ENCODE data around the gene STX8. TPM values are rescaled to one million over a fixed set of nuclear protein-coding genes. Genes with fewer than 3 reads are reported as not detected.
"Not testable (repeated sequence)": the region's sequence is repeated elsewhere in the genome, so short reads cannot be mapped to it uniquely, and the experiment has no call there.

STX8 gene
- total RNA-seq, 2 donors from 2014 or later: 57.3 to 73.8 TPM

- Mint-ChIP-seq H3K27me3 (no peaks in the 10 kb centered on the region), H3K4me3 (no peak overlapping the region), H3K36me3 (ENCODE audit: low read depth) (peaks cover 46% of the 10 kb centered on the region), H3K27ac (no peak overlapping the region), H3K9me3 (no peaks in the 10 kb centered on the region), H3K4me1 (peaks cover 14% of the 10 kb centered on the region)
- ATAC-seq (replicated peaks): no peak
Observed at GRCh38 chr17:9571201-9571600, 4.4 kb downstream of the STX8 start.

- Mint-ChIP-seq H3K4me1 (peaks cover 18% of the 10 kb centered on the region), H3K27ac (no peak overlapping the region), H3K27me3 (no peaks in the 10 kb centered on the region)
Observed at GRCh38 chr17:9568957-9569588, 6.5 kb downstream of the STX8 start.

DNA sequence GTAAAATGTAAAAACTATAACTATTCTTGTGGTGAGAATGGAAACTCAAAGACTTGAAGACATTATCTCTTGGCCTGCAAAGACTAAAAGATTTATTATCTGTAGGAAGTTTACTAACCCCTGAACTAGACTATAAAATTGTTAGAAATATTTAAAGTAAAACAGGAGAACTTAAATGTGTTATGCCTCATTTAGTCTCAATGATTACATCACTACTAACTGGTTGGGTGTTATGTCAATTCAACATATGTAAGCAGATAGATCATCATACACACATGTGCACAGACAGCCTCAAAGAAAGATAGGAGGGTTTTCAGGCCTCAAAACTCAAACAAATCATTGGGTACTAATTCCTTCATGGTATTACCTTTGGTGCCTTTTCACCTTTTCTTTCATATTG lies 7.6 kb downstream of the STX8 start:
- H3K9me3 Mint-ChIP-seq: no peaks in the 10 kb centered on the region
- no peak overlapping the region for H3K4me3 Mint-ChIP-seq
- H3K27ac Mint-ChIP-seq: no peak overlapping the region
- no peak for ATAC-seq (replicated peaks)
- H3K36me3 Mint-ChIP-seq (ENCODE audit: low read depth): peaks cover 58% of the 10 kb centered on the region
- peaks cover 22% of the 10 kb centered on the region for H3K4me1 Mint-ChIP-seq
- H3K27me3 Mint-ChIP-seq: no peaks in the 10 kb centered on the region

More at GRCh38 chr17:9568957-9569588, 6.5 kb downstream of the STX8 start:
- no peaks in the 10 kb centered on the region for H3K9me3 Mint-ChIP-seq
- peaks cover 48% of the 10 kb centered on the region for H3K36me3 Mint-ChIP-seq (ENCODE audit: low read depth)
- no peak overlapping the region for H3K4me3 Mint-ChIP-seq
- ATAC-seq (replicated peaks): no peak

DNA sequence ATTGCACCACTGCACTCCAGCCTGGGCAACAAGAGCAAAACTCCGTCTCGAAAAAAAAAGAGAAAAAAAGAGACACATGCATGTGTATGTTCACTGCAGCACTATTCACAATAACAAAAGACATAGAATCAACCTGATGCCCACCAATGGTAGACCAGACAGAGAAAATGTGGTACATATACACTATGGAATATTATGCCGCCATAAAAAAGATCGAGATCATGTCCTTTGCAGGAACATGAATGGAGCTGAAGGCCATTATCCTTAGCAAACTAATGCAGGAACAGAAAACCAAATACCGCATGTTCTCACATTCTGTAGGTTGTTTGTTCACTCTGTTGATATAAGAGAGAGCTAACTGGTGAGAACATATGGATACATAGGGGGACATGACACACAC lies 8.9 kb downstream of the STX8 start:
- H3K9me3 Mint-ChIP-seq; ATAC-seq (replicated peaks); H3K27me3 Mint-ChIP-seq: not testable (repeated sequence)
- Mint-ChIP-seq H3K27ac (peak overlapping the region; percentile 59), H3K4me3 (peak overlapping the region; percentile 40), H3K4me1 (peaks cover 25% of the 10 kb centered on the region), H3K36me3 (ENCODE audit: low read depth) (peaks cover 66% of the 10 kb centered on the region)

GRCh38 chr17:9566067-9566466 lies 9.6 kb downstream of the STX8 start:
- Mint-ChIP-seq H3K36me3 (ENCODE audit: low read depth) (peaks cover 66% of the 10 kb centered on the region), H3K9me3 (no peaks in the 10 kb centered on the region), H3K27me3 (no peaks in the 10 kb centered on the region), H3K4me3 (peak overlapping the region; percentile 40), H3K27ac (peak overlapping the region; percentile 5), H3K4me1 (peaks cover 25% of the 10 kb centered on the region)
- peak; percentile 45 for ATAC-seq (replicated peaks)

- H3K27ac Mint-ChIP-seq: no peak overlapping the region
- H3K4me3 Mint-ChIP-seq: no peak overlapping the region
- H3K27me3 Mint-ChIP-seq: no peaks in the 10 kb centered on the region
- H3K4me1 Mint-ChIP-seq: peaks cover 25% of the 10 kb centered on the region
- ATAC-seq (replicated peaks): no peak
- no peaks in the 10 kb centered on the region for H3K9me3 Mint-ChIP-seq
- H3K36me3 Mint-ChIP-seq (ENCODE audit: low read depth): peaks cover 65% of the 10 kb centered on the region
Observed at GRCh38 chr17:9564104-9564503, 11.5 kb downstream of the STX8 start.

GRCh38 chr17:9557857-9558256 lies 17.8 kb downstream of the STX8 start:
- H3K27ac Mint-ChIP-seq: no peak overlapping the region
- ATAC-seq (replicated peaks): no peak
- no peaks in the 10 kb centered on the region for H3K9me3 Mint-ChIP-seq
- H3K36me3 Mint-ChIP-seq (ENCODE audit: low read depth): peaks cover 61% of the 10 kb centered on the region
- no peak overlapping the region for H3K4me3 Mint-ChIP-seq
- H3K27me3 Mint-ChIP-seq: no peaks in the 10 kb centered on the region
- peaks cover 7% of the 10 kb centered on the region for H3K4me1 Mint-ChIP-seq

- H3K4me3 Mint-ChIP-seq: no peak overlapping the region
- no peaks in the 10 kb centered on the region for H3K27me3 Mint-ChIP-seq
- H3K36me3 Mint-ChIP-seq (ENCODE audit: low read depth): peaks cover 55% of the 10 kb centered on the region
- no peak overlapping the region for H3K27ac Mint-ChIP-seq
- no peaks in the 10 kb centered on the region for H3K9me3 Mint-ChIP-seq
- ATAC-seq (replicated peaks): no peak
- H3K4me1 Mint-ChIP-seq: peaks cover 4% of the 10 kb centered on the region
Observed at GRCh38 chr17:9557161-9557755, 18.4 kb downstream of the STX8 start.

- H3K36me3 Mint-ChIP-seq (ENCODE audit: low read depth): peaks cover 56% of the 10 kb centered on the region
- H3K4me1 Mint-ChIP-seq, H3K4me3 Mint-ChIP-seq, H3K27me3 Mint-ChIP-seq, H3K27ac Mint-ChIP-seq, H3K9me3 Mint-ChIP-seq: not testable (repeated sequence)
- ATAC-seq (replicated peaks): peak; percentile 49
Observed at GRCh38 chr17:9554715-9555114, 20.9 kb downstream of the STX8 start.

GRCh38 chr17:9553596-9553995 lies 22.0 kb downstream of the STX8 start:
- H3K27me3 Mint-ChIP-seq: no peaks in the 10 kb centered on the region
- no peak overlapping the region for H3K4me3 Mint-ChIP-seq
- peaks cover 15% of the 10 kb centered on the region for H3K4me1 Mint-ChIP-seq
- no peak overlapping the region for H3K27ac Mint-ChIP-seq
- no peaks in the 10 kb centered on the region for H3K9me3 Mint-ChIP-seq
- ATAC-seq (replicated peaks): no peak
- H3K36me3 Mint-ChIP-seq (ENCODE audit: low read depth): peaks cover 62% of the 10 kb centered on the region

- no peak for ATAC-seq (replicated peaks)
- Mint-ChIP-seq H3K36me3 (ENCODE audit: low read depth) (peaks cover 59% of the 10 kb centered on the region), H3K4me3 (no peak overlapping the region), H3K27ac (no peak overlapping the region), H3K9me3 (no peaks in the 10 kb centered on the region), H3K27me3 (no peaks in the 10 kb centered on the region), H3K4me1 (peaks cover 13% of the 10 kb centered on the region)
Observed at GRCh38 chr17:9553181-9553580, 22.4 kb downstream of the STX8 start.

DNA sequence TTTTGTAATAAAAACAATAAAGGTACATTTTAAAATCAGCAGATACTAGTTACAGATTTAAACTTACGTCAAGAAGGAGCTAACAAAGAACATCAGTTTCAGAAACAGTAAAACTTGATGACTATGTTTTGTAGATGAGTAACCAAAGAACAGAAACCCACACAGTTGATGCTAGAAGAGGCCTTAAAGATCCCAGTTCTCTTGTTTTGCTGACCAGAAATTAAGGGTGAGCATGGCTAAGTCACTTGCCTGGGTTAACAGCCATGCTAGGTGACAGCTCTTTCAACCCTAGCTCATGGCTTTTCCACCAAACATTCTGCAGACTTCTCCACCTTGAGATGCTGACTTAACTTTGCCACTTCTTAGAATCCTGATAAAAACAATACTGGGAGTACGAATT lies 26.4 kb downstream of the STX8 start:
- peak overlapping the region; percentile 10 for H3K27ac Mint-ChIP-seq
- no peak overlapping the region for H3K4me3 Mint-ChIP-seq
- H3K36me3 Mint-ChIP-seq (ENCODE audit: low read depth): peaks cover 31% of the 10 kb centered on the region
- no peaks in the 10 kb centered on the region for H3K9me3 Mint-ChIP-seq
- peaks cover 17% of the 10 kb centered on the region for H3K4me1 Mint-ChIP-seq
- no peaks in the 10 kb centered on the region for H3K27me3 Mint-ChIP-seq
- ATAC-seq (replicated peaks): peak; percentile 98

GRCh38 chr17:9544221-9544620 lies 31.4 kb downstream of the STX8 start:
- Mint-ChIP-seq H3K27me3 (no peaks in the 10 kb centered on the region), H3K36me3 (ENCODE audit: low read depth) (peaks cover 9% of the 10 kb centered on the region), H3K9me3 (no peaks in the 10 kb centered on the region), H3K4me1 (peaks cover 12% of the 10 kb centered on the region), H3K4me3 (no peak overlapping the region), H3K27ac (no peak overlapping the region)
- ATAC-seq (replicated peaks): no peak

DNA sequence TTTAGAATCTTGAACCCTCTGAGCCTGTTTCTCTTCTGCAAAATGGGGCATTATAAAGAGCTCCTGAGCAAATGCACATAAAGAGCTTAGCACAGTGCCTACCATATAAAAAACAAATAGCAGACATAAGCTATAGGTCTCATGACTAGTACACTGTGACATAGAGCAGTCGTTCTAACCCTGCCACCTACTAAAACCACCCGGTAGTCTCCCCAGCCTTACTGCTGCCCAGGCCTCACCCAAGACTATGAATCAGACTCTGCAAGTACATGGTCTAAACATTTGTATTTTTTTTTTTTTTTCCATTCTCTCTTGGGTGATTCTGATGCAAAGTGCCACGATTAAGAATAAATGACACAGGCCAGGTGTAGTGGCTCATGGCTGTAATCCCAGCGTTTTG lies 33.9 kb downstream of the STX8 start:
- ATAC-seq (replicated peaks): peak; percentile 64
- Mint-ChIP-seq H3K36me3 (ENCODE audit: low read depth) (peaks cover 8% of the 10 kb centered on the region), H3K4me3 (no peak overlapping the region), H3K27ac (no peak overlapping the region), H3K9me3 (no peaks in the 10 kb centered on the region), H3K27me3 (no peaks in the 10 kb centered on the region), H3K4me1 (peaks cover 6% of the 10 kb centered on the region)

GRCh38 chr17:9538626-9539025 lies 37.0 kb downstream of the STX8 start:
- Mint-ChIP-seq H3K4me3 (no peak overlapping the region), H3K27me3 (no peaks in the 10 kb centered on the region), H3K4me1 (no peaks in the 10 kb centered on the region), H3K9me3 (no peaks in the 10 kb centered on the region), H3K27ac (no peak overlapping the region), H3K36me3 (ENCODE audit: low read depth) (peaks cover 15% of the 10 kb centered on the region)
- ATAC-seq (replicated peaks): no peak

Data from activated T-helper 17 cell treated with anti-CD3 and anti-CD28 coated beads, Interleukin-2, amount 50 U/mL, for 72 hours (primary cell).